SU-DHL-6 (cell line): ENCODE measurements around the gene ATP10A.

Experiments used
- H2AFZ ChIP-seq: fragments of 200-600 bp; sonication (generic); 2 replicates; pipeline ENCODE4 v1.6.1; 2014; ENCODE audit warnings: low read depth, mild to moderate bottlenecking, moderate library complexity, mixed read lengths, antibody characterized with exemption, low read length; ENCODE audit not compliant: severe bottlenecking
- H3F3A ChIP-seq: fragments of 200-600 bp; shearing (Covaris generic); 2 replicates; pipeline ENCODE4 v1.6.0; 2016; ENCODE audit warnings: antibody characterized with exemption, mild to moderate bottlenecking; ENCODE audit not compliant: insufficient read depth
- H3K27ac ChIP-seq: fragments of 200-600 bp; sonication (generic); 2 replicates; pipeline ENCODE4 v1.5.1; 2016; ENCODE audit warnings: low read depth, mild to moderate bottlenecking, low read length, moderate library complexity, mixed read lengths
- H3K27me3 ChIP-seq: fragments of 200-600 bp; sonication (generic), shearing (Covaris generic); 2 replicates; pipeline ENCODE4 v1.6.0; 2014; ENCODE audit warnings: mild to moderate bottlenecking, low read length
- H3K36me3 ChIP-seq: fragments of 200-600 bp; sonication (generic); 2 replicates; pipeline ENCODE4 v1.6.1; 2014; ENCODE audit warnings: mild to moderate bottlenecking, low read length, mixed read lengths
- H3K4me2 ChIP-seq: fragments of 300-600, 200-600 bp; shearing (Covaris generic), sonication (generic); 2 replicates; pipeline ENCODE4 v1.6.0; 2014; ENCODE audit warnings: low read length, low read depth, mild to moderate bottlenecking; ENCODE audit not compliant: poor library complexity, severe bottlenecking
- H3K4me3 ChIP-seq: fragments of 200-600 bp; sonication (generic); 2 replicates; pipeline ENCODE4 v1.5.1; 2014; ENCODE audit warnings: antibody characterized with exemption, low read length, mild to moderate bottlenecking, mixed read lengths; ENCODE audit not compliant: insufficient read depth, poor library complexity, severe bottlenecking
- H3K79me2 ChIP-seq: fragments of 200-600 bp; sonication (generic); 2 replicates; pipeline ENCODE4 v1.6.1; 2014; ENCODE audit warnings: mild to moderate bottlenecking, low read length, moderate library complexity; ENCODE audit not compliant: insufficient read depth
- H3K9ac ChIP-seq: fragments of 200-600 bp; sonication (generic); 2 replicates; pipeline ENCODE4 v1.7.0; 2014; ENCODE audit warnings: mild to moderate bottlenecking, low read length
- H3K9me2 ChIP-seq: fragments of 200-600 bp; sonication (generic); replicated peaks from 2 replicates; pipeline ENCODE4 v1.6.1; 2014; ENCODE audit warnings: low read length; ENCODE audit not compliant: insufficient read depth
- H3K9me3 ChIP-seq: fragments of 200-600 bp; sonication (generic); 2 replicates; pipeline ENCODE4 v1.6.1; 2014; ENCODE audit warnings: low read length, mixed read lengths; ENCODE audit not compliant: insufficient read depth
- H4K20me1 ChIP-seq: fragments of 200-600 bp; sonication (generic); 2 replicates; pipeline ENCODE4 v1.6.1; 2014; ENCODE audit warnings: low read depth, mild to moderate bottlenecking, antibody characterized with exemption, low read length, moderate library complexity, mixed read lengths
- CTCF ChIP-seq: fragments of 200-600 bp; sonication (generic); IDR thresholded peaks from one replicate; pipeline ENCODE4 v1.5.1; 2017; ENCODE audit warnings: antibody characterized with exemption, mild to moderate bottlenecking, low read length, moderate library complexity; ENCODE audit not compliant: insufficient read depth, poor library complexity, severe bottlenecking
- EZH2phosphoT487 ChIP-seq: fragments of 200-600 bp; sonication (generic), shearing (Covaris generic); conservative IDR thresholded peaks from 2 replicates; pipeline ENCODE4 v1.6.1; 2018; ENCODE audit warnings: mild to moderate bottlenecking, antibody characterized with exemption, low read length, moderate library complexity, mixed read lengths

The ATP10A gene

GRCh38 chr15:25712192-25712960 is 150.8 kb downstream of the ATP10A start:
- H3K27me3 ChIP-seq: no peaks in the 10 kb centered on the region
- no peak overlapping the region for H3K27ac ChIP-seq
- no peak for TF ChIP-seq EZH2phosphoT487
- TF ChIP-seq CTCF: no peak
- no peaks in the 10 kb centered on the region for H3K79me2 ChIP-seq
- no peaks in the 10 kb centered on the region for H3F3A ChIP-seq
- no peak overlapping the region for H3K4me3 ChIP-seq
- H4K20me1 ChIP-seq: no peaks in the 10 kb centered on the region
- no peaks in the 10 kb centered on the region for H3K9me3 ChIP-seq
- H3K9ac ChIP-seq: no peak overlapping the region
- no peak overlapping the region for H2AFZ ChIP-seq
- no peaks in the 10 kb centered on the region for H3K36me3 ChIP-seq
- H3K9me2 ChIP-seq: no peaks in the 10 kb centered on the region
- no peak overlapping the region for H3K4me2 ChIP-seq

DNA sequence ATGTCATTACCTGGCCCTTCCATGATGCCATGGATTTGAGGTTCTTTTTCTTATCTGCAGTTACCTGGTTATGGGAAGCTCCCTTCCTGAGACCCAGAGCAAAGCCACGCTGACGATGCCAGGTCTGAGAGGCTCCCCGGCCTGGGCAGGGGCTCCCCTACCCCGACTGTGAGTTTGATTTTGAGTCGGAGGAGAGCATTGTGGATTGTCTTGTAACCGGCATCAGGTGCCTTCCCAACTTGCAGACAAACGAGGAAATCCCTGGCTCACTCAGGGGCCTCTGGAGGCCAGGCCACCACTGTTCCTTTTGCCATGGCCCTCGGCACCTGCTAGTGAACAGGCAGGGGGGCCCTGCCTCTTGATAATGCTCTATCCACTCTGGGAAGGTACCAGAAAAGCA is 151.4 kb downstream of the ATP10A start:
- TF ChIP-seq EZH2phosphoT487 (no peak), CTCF (no peak)
- H3K4me3 ChIP-seq: no peak overlapping the region
- H3K9ac ChIP-seq: no peak overlapping the region
- no peak overlapping the region for H2AFZ ChIP-seq
- no peaks in the 10 kb centered on the region for H3K9me2 ChIP-seq
- no peaks in the 10 kb centered on the region for H3K27me3 ChIP-seq
- H4K20me1 ChIP-seq: no peaks in the 10 kb centered on the region
- no peaks in the 10 kb centered on the region for H3K9me3 ChIP-seq
- H3K79me2 ChIP-seq: no peaks in the 10 kb centered on the region
- H3K27ac ChIP-seq: no peak overlapping the region
- H3K36me3 ChIP-seq: no peaks in the 10 kb centered on the region
- H3K4me2 ChIP-seq: no peak overlapping the region
- no peaks in the 10 kb centered on the region for H3F3A ChIP-seq

GRCh38 chr15:25711164-25711563 is 152.0 kb downstream of the ATP10A start:
- Histone ChIP-seq H3K36me3 (no peaks in the 10 kb centered on the region), H3K4me2 (no peak overlapping the region), H3K9me3 (no peaks in the 10 kb centered on the region), H2AFZ (no peak overlapping the region), H3K27me3 (no peaks in the 10 kb centered on the region), H3F3A (no peaks in the 10 kb centered on the region), H3K9ac (no peak overlapping the region), H3K27ac (no peak overlapping the region), H3K4me3 (no peak overlapping the region), H3K9me2 (no peaks in the 10 kb centered on the region), H3K79me2 (no peaks in the 10 kb centered on the region), H4K20me1 (no peaks in the 10 kb centered on the region)
- TF ChIP-seq EZH2phosphoT487 (no peak), CTCF (no peak)
